Kidney epithelial cell (primary cell): ENCODE measurements around the gene MARK4. TPM values are rescaled to one million over a fixed set of nuclear protein-coding genes. Genes with fewer than 3 reads are reported as not detected.

Experiments
- DNase-seq: peaks from one replicate; pipeline ENCODE4 v3.0.0-alpha.2; 2010; ENCODE audit warnings: low read depth
- H3K27me3 ChIP-seq: 2 replicates; pipeline ENCODE4 v1.6.0; 2011; ENCODE audit warnings: low read length; ENCODE audit not compliant: control insufficient read depth, insufficient read depth
- H3K36me3 ChIP-seq: 2 replicates; pipeline ENCODE4 v1.5.1; 2011; ENCODE audit warnings: low read length; ENCODE audit not compliant: control insufficient read depth, insufficient read depth
- H3K4me3 ChIP-seq: 2 replicates; pipeline ENCODE4 v1.5.1; 2011; ENCODE audit warnings: low read depth, mild to moderate bottlenecking, control low read depth, low read length
- CTCF ChIP-seq: IDR thresholded peaks from 2 replicates; pipeline ENCODE4 v1.5.1; 2011; ENCODE audit warnings: mild to moderate bottlenecking, moderate library complexity, low read length, control low read depth, inconsistent platforms; ENCODE audit not compliant: insufficient read depth, poor library complexity, severe bottlenecking
- total RNA-seq: library from RNA; depleted of rRNA; stranded (reverse); fragments of >200 nt; gene quantifications from 2 replicates; pipeline ENCODE4 v1.2.3, GENCODE V29; 2015

Gene MARK4
- total RNA-seq, 1 donor from 2014 or later, result 21.9 TPM

DNA sequence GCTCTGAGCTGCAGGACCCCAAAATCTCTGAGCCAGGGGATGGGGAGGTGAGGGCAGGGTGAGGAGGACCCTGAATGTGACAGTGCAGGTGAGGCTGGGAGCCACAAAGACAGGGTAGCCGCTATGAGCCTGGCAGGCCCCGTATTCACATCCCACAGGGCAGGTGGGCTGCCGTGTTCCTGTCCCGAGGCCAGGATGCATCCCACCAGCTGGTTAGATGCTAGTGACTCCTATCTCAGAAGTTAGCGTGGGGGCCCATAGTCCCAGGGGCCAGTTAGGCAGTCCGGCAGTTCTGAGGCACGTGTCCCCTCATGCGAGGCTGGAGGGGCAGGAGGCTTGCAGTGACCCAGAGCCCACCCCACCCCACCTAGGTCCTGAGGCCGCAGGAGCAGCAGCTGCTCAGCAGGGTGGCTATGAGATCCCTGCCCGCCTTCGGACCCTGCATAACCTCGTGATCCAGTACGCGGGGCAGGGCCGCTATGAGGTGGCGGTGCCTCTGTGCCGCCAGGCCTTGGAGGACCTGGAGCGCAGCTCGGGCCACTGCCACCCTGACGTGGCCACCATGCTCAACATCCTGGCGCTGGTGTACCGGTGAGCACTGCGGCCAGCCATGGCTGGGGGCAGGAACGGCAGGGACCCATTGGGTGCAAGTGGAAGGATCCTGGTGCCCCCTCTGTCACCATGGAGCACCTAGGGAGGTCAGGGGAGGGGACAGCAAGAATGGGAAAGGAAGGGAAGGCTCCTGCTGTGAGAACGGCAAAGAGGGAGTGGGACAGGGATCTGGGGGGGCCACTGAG is 96.7 kb downstream of the MARK4 start:
- Histone ChIP-seq H3K4me3 (no peak overlapping the region), H3K27me3 (peaks cover 22% of the 10 kb centered on the region), H3K36me3 (no peaks in the 10 kb centered on the region)
- no peak for DNase-seq
- TF ChIP-seq CTCF, result no peak

DNA sequence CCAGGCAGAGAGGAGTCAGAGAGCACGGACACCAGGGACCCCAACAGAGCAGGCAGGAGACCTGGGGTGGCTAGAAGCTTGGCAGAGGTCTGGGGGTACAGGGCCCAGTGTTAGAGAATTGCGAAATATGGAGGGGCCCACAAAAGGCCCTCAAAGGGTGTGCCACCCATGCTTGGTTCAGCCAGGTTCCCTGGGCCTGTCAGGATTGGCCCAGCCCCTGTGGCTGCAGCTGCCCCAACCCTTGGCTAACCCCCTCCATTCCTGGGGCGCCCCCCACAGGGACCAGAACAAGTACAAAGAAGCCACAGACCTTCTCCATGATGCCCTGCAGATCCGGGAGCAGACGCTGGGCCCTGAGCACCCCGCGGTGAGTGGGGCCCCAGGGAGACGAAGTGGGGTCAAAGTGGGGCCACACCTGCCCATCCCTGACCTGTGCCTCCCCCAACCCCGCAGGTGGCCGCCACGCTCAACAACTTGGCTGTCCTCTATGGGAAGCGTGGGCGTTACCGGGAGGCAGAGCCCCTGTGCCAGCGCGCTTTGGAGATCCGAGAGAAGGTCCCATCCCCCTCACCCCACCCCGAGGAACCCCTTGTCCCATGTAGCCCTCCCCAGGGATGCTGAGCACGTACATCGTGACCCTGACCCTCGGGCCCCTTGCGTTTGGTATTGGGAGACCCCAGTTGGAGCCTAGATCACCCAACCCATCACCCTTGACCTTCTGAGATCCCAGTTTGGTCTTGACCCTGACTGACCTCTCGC is 97.5 kb downstream of the MARK4 start:
- H3K27me3 ChIP-seq, result peaks cover 22% of the 10 kb centered on the region
- H3K36me3 ChIP-seq, result no peaks in the 10 kb centered on the region
- no peak for TF ChIP-seq CTCF
- no peak overlapping the region for H3K4me3 ChIP-seq
- no peak for DNase-seq

DNA sequence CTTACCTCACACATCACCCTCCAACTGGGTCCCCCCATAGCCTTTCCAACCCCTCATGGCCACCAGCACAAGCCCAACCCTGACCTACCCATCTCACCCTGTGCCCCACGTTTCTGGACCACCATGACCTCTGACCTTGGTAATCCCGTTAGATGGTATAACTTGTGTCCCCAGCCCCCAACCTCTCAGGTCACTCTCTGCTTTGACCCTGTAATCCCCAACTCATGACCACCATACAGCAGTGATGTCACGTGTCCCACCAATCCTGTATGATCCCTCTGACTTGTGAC is 98.0 kb downstream of the MARK4 start:
- DNase-seq, result no peak
- Histone ChIP-seq H3K36me3 (no peaks in the 10 kb centered on the region), H3K4me3 (no peak overlapping the region), H3K27me3 (peaks cover 22% of the 10 kb centered on the region)
- no peak for TF ChIP-seq CTCF

GRCh38 chr19:45349430-45349941 is 98.4 kb downstream of the MARK4 start:
- no peaks in the 10 kb centered on the region for H3K36me3 ChIP-seq
- no peak overlapping the region for H3K4me3 ChIP-seq
- peaks cover 22% of the 10 kb centered on the region for H3K27me3 ChIP-seq
- no peak for TF ChIP-seq CTCF
- DNase-seq, result no peak

- TF ChIP-seq CTCF, result no peak
- no peak overlapping the region for H3K4me3 ChIP-seq
- no peaks in the 10 kb centered on the region for H3K36me3 ChIP-seq
- peaks cover 19% of the 10 kb centered on the region for H3K27me3 ChIP-seq
- DNase-seq, result no peak
Measured at GRCh38 chr19:45350477-45351058, 99.5 kb downstream of the MARK4 start.
